ENCODE measurements around the gene CCDC175. TPM values are rescaled to one million over a fixed set of nuclear protein-coding genes. Genes with fewer than 3 reads are reported as not detected.

Gene CCDC175
- total RNA-seq, 1 donor from 2014 or later: 0.24 TPM

- Mint-ChIP-seq H3K36me3 (no peaks in the 10 kb centered on the region), H3K9me3 (peaks cover 2% of the 10 kb centered on the region), H3K4me3 (no peak overlapping the region), H3K27ac (peak overlapping the region; percentile 48), H3K4me1 (peaks cover 34% of the 10 kb centered on the region), H3K27me3 (ENCODE audit: insufficient read depth, low read depth) (peaks cover 2% of the 10 kb centered on the region)
- DNase-seq (ENCODE audit: low spot score): peak; percentile 20
- H3K9ac ChIP-seq: no peak overlapping the region
- H2AFZ ChIP-seq (replicated peaks): no peak overlapping the region
- no peaks in the 10 kb centered on the region for H3K9me3 ChIP-seq (ENCODE audit: low read depth)
- no peaks in the 10 kb centered on the region for H4K20me1 ChIP-seq (ENCODE audit: low read depth)
- no peaks in the 10 kb centered on the region for H3K27me3 ChIP-seq
- no peaks in the 10 kb centered on the region for H3K36me3 ChIP-seq
- H3F3A ChIP-seq (ENCODE audit: low read depth): peaks cover 33% of the 10 kb centered on the region
- TF ChIP-seq EZH2 (IDR thresholded peaks at IDR 0.05): no peak
- TF ChIP-seq, protein P1, sequence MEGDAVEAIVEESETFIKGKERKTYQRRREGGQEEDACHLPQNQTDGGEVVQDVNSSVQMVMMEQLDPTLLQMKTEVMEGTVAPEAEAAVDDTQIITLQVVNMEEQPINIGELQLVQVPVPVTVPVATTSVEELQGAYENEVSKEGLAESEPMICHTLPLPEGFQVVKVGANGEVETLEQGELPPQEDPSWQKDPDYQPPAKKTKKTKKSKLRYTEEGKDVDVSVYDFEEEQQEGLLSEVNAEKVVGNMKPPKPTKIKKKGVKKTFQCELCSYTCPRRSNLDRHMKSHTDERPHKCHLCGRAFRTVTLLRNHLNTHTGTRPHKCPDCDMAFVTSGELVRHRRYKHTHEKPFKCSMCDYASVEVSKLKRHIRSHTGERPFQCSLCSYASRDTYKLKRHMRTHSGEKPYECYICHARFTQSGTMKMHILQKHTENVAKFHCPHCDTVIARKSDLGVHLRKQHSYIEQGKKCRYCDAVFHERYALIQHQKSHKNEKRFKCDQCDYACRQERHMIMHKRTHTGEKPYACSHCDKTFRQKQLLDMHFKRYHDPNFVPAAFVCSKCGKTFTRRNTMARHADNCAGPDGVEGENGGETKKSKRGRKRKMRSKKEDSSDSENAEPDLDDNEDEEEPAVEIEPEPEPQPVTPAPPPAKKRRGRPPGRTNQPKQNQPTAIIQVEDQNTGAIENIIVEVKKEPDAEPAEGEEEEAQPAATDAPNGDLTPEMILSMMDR (IDR thresholded peaks at IDR 0.05): no peak
- peak overlapping the region; percentile 44 for H3K27ac ChIP-seq
- H3K4me1 ChIP-seq: peaks cover 43% of the 10 kb centered on the region
- H3K4me2 ChIP-seq: peak overlapping the region; percentile 61
- no peaks in the 10 kb centered on the region for H3K79me2 ChIP-seq (ENCODE audit: low read depth)
- H3K4me3 ChIP-seq: no peak overlapping the region
Observed at GRCh38 chr14:59566296-59566695, 10.3 kb downstream of the CCDC175 start.

- Histone ChIP-seq H3K9ac (no peak overlapping the region), H3K4me2 (peak overlapping the region; percentile 61), H2AFZ (replicated peaks) (no peak overlapping the region), H3K79me2 (ENCODE audit: low read depth) (no peaks in the 10 kb centered on the region), H3K27me3 (no peaks in the 10 kb centered on the region), H3F3A (ENCODE audit: low read depth) (peaks cover 33% of the 10 kb centered on the region), H3K36me3 (no peaks in the 10 kb centered on the region), H3K4me3 (no peak overlapping the region), H3K27ac (peak overlapping the region; percentile 44), H3K9me3 (ENCODE audit: low read depth) (no peaks in the 10 kb centered on the region), H4K20me1 (ENCODE audit: low read depth) (no peaks in the 10 kb centered on the region), H3K4me1 (peaks cover 43% of the 10 kb centered on the region)
- DNase-seq (ENCODE audit: low spot score): no peak
- Mint-ChIP-seq H3K36me3 (no peaks in the 10 kb centered on the region), H3K9me3 (peaks cover 2% of the 10 kb centered on the region), H3K4me3 (peak overlapping the region; percentile 55), H3K27me3 (ENCODE audit: insufficient read depth, low read depth) (no peaks in the 10 kb centered on the region), H3K4me1 (peaks cover 34% of the 10 kb centered on the region), H3K27ac (no peak overlapping the region)
- TF ChIP-seq, protein P1 (IDR thresholded peaks at IDR 0.05): no peak
- no peak for TF ChIP-seq EZH2 (IDR thresholded peaks at IDR 0.05)
- no peak for TF ChIP-seq EZH2phosphoT487 (IDR thresholded peaks at IDR 0.05)
Observed at GRCh38 chr14:59565087-59565486, 11.5 kb downstream of the CCDC175 start.

DNA sequence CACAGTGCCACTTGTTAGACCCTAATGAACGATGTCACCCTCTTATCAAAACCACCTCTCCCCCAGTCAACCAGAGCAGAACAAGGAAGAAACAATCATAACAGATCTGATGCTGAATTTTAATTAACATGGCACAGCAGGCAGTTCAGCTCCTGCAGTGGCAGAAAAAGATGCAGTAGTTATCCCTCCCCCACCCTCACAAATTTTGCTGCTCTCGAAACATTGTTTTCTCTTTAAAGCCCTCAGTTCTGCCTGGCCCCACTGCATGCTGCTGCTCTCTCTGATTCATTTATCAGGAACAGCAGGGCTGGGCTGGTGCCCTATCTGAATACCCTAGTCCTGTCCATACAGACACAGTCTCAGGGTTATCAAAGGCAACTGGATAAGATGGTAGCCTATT, 12.2 kb downstream of the CCDC175 start:
- peak overlapping the region; percentile 76 for H3K27ac Mint-ChIP-seq
- no peaks in the 10 kb centered on the region for H3K36me3 ChIP-seq
- H3K4me1 Mint-ChIP-seq: peaks cover 34% of the 10 kb centered on the region
- H3K4me3 ChIP-seq: peak overlapping the region; percentile 6
- H3K4me3 Mint-ChIP-seq: peak overlapping the region; percentile 49
- H2AFZ ChIP-seq (replicated peaks): peak overlapping the region; percentile 73
- TF ChIP-seq EZH2phosphoT487 (IDR thresholded peaks at IDR 0.05): no peak
- TF ChIP-seq EZH2 (IDR thresholded peaks at IDR 0.05): no peak
- TF ChIP-seq, protein P1 (IDR thresholded peaks at IDR 0.05): no peak
- no peaks in the 10 kb centered on the region for H3K36me3 Mint-ChIP-seq
- H3K27me3 ChIP-seq: no peaks in the 10 kb centered on the region
- peaks cover 43% of the 10 kb centered on the region for H3K4me1 ChIP-seq
- no peaks in the 10 kb centered on the region for H3K27me3 Mint-ChIP-seq (ENCODE audit: insufficient read depth, low read depth)
- no peaks in the 10 kb centered on the region for H3K9me3 ChIP-seq (ENCODE audit: low read depth)
- peak overlapping the region; percentile 19 for H3K9ac ChIP-seq
- no peaks in the 10 kb centered on the region for H3K79me2 ChIP-seq (ENCODE audit: low read depth)
- peak overlapping the region; percentile 61 for H3K4me2 ChIP-seq
- no peak overlapping the region for H3K27ac ChIP-seq
- H3K9me3 Mint-ChIP-seq: no peaks in the 10 kb centered on the region
- peaks cover 33% of the 10 kb centered on the region for H3F3A ChIP-seq (ENCODE audit: low read depth)
- no peaks in the 10 kb centered on the region for H4K20me1 ChIP-seq (ENCODE audit: low read depth)
- DNase-seq (ENCODE audit: low spot score): peak; percentile 29

Data from neural progenitor cell (in vitro differentiated cells).